Measurements from ENCODE around the gene SNAI3.

GRCh38 chr16:88684569-88685155 is 1.6 kb downstream of the SNAI3 start:
- TF ChIP-seq, protein P1, sequence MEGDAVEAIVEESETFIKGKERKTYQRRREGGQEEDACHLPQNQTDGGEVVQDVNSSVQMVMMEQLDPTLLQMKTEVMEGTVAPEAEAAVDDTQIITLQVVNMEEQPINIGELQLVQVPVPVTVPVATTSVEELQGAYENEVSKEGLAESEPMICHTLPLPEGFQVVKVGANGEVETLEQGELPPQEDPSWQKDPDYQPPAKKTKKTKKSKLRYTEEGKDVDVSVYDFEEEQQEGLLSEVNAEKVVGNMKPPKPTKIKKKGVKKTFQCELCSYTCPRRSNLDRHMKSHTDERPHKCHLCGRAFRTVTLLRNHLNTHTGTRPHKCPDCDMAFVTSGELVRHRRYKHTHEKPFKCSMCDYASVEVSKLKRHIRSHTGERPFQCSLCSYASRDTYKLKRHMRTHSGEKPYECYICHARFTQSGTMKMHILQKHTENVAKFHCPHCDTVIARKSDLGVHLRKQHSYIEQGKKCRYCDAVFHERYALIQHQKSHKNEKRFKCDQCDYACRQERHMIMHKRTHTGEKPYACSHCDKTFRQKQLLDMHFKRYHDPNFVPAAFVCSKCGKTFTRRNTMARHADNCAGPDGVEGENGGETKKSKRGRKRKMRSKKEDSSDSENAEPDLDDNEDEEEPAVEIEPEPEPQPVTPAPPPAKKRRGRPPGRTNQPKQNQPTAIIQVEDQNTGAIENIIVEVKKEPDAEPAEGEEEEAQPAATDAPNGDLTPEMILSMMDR (IDR thresholded peaks at IDR 0.05): no peak
- TF ChIP-seq POLR2A (IDR thresholded peaks at IDR 0.05) (no peak), EP300 (IDR thresholded peaks at IDR 0.05) (no peak)

Measured in gastroesophageal sphincter (tissue), 3 donors.